Breast epithelium (tissue), 4 donors: Measurements from ENCODE around the gene TP53I13. TPM values are rescaled to one million over a fixed set of nuclear protein-coding genes. Genes with fewer than 3 reads are reported as not detected.

Experiments
- DNase-seq, 2 donors: peaks; one replicate each; pipeline ENCODE4 v3.0.0-alpha.2; 2019; ENCODE audit warnings: low spot score in 2 of 2
- H3K27ac ChIP-seq, 2 donors: fragments of 200-600 bp; sonication (generic) in 1 of 2; one replicate each; pipeline ENCODE4 v1.5.1; 2016 to 2019; ENCODE audit warnings: mild to moderate bottlenecking in 1 of 2
- H3K27me3 ChIP-seq, 2 donors: fragments of 200-600 bp; sonication (generic) in 1 of 2; one replicate each; pipeline versions ENCODE4 v1.5.1 to v1.6.0; 2017 to 2019; ENCODE audit warnings: control low read depth in 1 of 2, mild to moderate bottlenecking in 1 of 2
- H3K36me3 ChIP-seq: fragments of 200-600 bp; one replicate; pipeline ENCODE4 v1.5.1; 2019
- H3K4me1 ChIP-seq, 2 donors: fragments of 200-600 bp; sonication (generic); one replicate each; pipeline ENCODE4 v1.5.1; 2016 to 2019; ENCODE audit warnings: control low read depth in 1 of 2
- H3K4me3 ChIP-seq, 3 donors: fragments of 200-600 bp; sonication (generic); 1 replicate in 2 of 3; 2 replicates in 1 of 3; pipeline ENCODE4 v1.5.1; 2016 to 2019; ENCODE audit warnings: mild to moderate bottlenecking in 3 of 3, moderate library complexity in 2 of 3
- H3K9me3 ChIP-seq, 2 donors: fragments of 200-600 bp; sonication (generic) in 1 of 2; one replicate each; pipeline ENCODE4 v1.5.1; 2016 to 2019; ENCODE audit warnings: control low read depth in 1 of 2
- CTCF ChIP-seq, 3 donors: fragments of 450-650 bp; IDR thresholded peaks; one replicate each; pipeline ENCODE4 v1.5.1; 2016 to 2017; ENCODE audit warnings: antibody characterized with exemption in 3 of 3, mild to moderate bottlenecking in 3 of 3, moderate library complexity in 3 of 3
- POLR2A ChIP-seq: fragments of 450-650 bp; IDR thresholded peaks from one replicate; pipeline ENCODE4 v1.6.1; 2016; ENCODE audit warnings: antibody characterized with exemption, mild to moderate bottlenecking, moderate library complexity
- POLR2AphosphoS5 ChIP-seq, 3 donors: sonication (generic); formaldehyde crosslinking; IDR thresholded peaks; one replicate each; pipeline ENCODE4 v1.6.1; 2017; ENCODE audit warnings: antibody characterized with exemption in 3 of 3
- intact Hi-C: fragments of 100-400 bp; cut with DNase I; formaldehyde crosslinking; loops from one replicate; pipeline ENCODE4 v1.15.1; 2023; ENCODE audit warnings: low total_unique reads
- total RNA-seq, 3 donors: library from RNA; depleted of rRNA; stranded (reverse); fragments of >200 nt; gene quantifications; one replicate each; pipeline ENCODE4 v1.1.0, GENCODE V29; 2016

The TP53I13 gene
- total RNA-seq, 3 donors from 2014 or later = 34.1 to 114 (median 56.0) TPM

GRCh38 chr17:29577001-29577370, 8.5 kb downstream of the TP53I13 start:
- H3K27me3 ChIP-seq = no peaks in the 10 kb centered on the region
- no peaks in the 10 kb centered on the region for H3K9me3 ChIP-seq
- peaks cover 17% of the 10 kb centered on the region for H3K36me3 ChIP-seq
- peak overlapping the region in 1 of 2 donors; percentile 34 for H3K27ac ChIP-seq
- peaks cover 0 to 4% of the 10 kb centered on the region in 2 donors for H3K4me1 ChIP-seq
- H3K4me3 ChIP-seq = no peak overlapping the region
- intact Hi-C loops = no loop called here
- no peak for TF ChIP-seq CTCF (IDR thresholded peaks at IDR 0.05)
- no peak for TF ChIP-seq POLR2AphosphoS5 (IDR thresholded peaks at IDR 0.05)
- no peak for TF ChIP-seq POLR2A
- DNase-seq = no peak

- Histone ChIP-seq H3K4me1 (peaks cover 0 to 1% of the 10 kb centered on the region in 2 donors), H3K9me3 (no peaks in the 10 kb centered on the region), H3K4me3 (no peak overlapping the region), H3K27me3 (no peaks in the 10 kb centered on the region), H3K27ac (peak overlapping the region in 1 of 2 donors; percentile 34), H3K36me3 (peaks cover 17% of the 10 kb centered on the region)
- no peak for DNase-seq
- TF ChIP-seq CTCF (IDR thresholded peaks at IDR 0.05) (no peak), POLR2AphosphoS5 (IDR thresholded peaks at IDR 0.05) (no peak), POLR2A (no peak)
- intact Hi-C loops = no loop called here
Observed at GRCh38 chr17:29577385-29578211, 9.1 kb downstream of the TP53I13 start.

- Histone ChIP-seq H3K36me3 (peaks cover 17% of the 10 kb centered on the region), H3K4me3 (no peak overlapping the region), H3K9me3 (no peaks in the 10 kb centered on the region), H3K4me1 (no peaks in the 10 kb centered on the region), H3K27ac (no peak overlapping the region), H3K27me3 (no peaks in the 10 kb centered on the region)
- DNase-seq = no peak
- intact Hi-C loops = no loop called here
- TF ChIP-seq POLR2AphosphoS5 (IDR thresholded peaks at IDR 0.05) = no peak
- TF ChIP-seq CTCF (IDR thresholded peaks at IDR 0.05) = no peak
- TF ChIP-seq POLR2A = no peak
Observed at GRCh38 chr17:29578626-29579485, 10.4 kb downstream of the TP53I13 start.

- Histone ChIP-seq H3K36me3 (peaks cover 13% of the 10 kb centered on the region), H3K4me1 (no peaks in the 10 kb centered on the region), H3K9me3 (no peaks in the 10 kb centered on the region), H3K4me3 (no peak overlapping the region), H3K27ac (no peak overlapping the region), H3K27me3 (no peaks in the 10 kb centered on the region)
- TF ChIP-seq CTCF (IDR thresholded peaks at IDR 0.05) (peak; percentile 63 to 89 (median 86)), POLR2A (no peak), POLR2AphosphoS5 (IDR thresholded peaks at IDR 0.05) (peak in 2 of 3 donors; percentile 51 to 53)
- peak; percentile 84 for DNase-seq
- intact Hi-C loops = no loop called here
Observed at GRCh38 chr17:29579866-29580771, 11.6 kb downstream of the TP53I13 start.
